C4-2B (cell line): ENCODE results near the gene CDC42SE1.

Experiments used
- ZFX ChIP-seq: fragments of 450-650 bp; IDR thresholded peaks from 2 replicates; pipeline ENCODE4 v1.6.1; 2017
- TF ChIP-seq, protein P1 (sequence below): fragments of 450-650 bp; conservative IDR thresholded peaks from 2 replicates; pipeline ENCODE4 v1.5.1; 2017; ENCODE audit warnings: mild to moderate bottlenecking

DNA sequence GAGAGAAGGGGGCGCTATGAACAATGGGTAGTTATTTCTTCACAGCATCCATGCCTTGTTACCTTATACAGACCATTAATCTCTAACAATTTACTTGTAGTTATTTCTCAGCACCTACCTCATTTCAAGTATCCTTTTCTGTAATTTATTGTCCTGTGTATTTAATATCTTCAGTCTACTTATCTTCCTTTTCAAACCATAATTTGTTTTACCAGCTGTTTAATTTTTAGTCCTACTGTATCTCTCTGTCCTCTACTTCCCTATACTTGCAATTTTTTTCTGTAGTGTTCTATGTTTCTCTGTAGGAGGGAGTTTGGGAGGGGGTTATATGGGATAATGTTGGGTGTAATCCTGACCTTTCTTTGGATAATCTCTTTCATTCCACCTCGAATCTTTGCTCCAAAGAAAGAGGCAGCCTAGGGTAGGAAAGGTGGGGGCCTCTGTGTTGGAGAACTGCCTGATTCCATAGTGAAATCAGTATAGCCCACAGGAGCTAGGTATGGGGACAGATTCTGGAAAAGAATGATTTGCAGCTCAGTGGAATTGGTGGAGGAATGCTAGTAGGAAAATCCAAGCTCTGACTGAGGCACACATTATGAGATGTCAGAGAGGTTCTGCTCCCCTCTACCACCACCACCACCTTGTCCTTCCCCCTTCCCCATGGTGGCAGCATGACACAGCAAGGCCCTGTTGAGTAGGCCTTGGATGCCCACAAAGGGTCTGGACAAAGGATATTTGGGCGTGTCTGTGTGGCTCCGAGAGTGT lies 1.4 kb upstream of the CDC42SE1 start:
- TF ChIP-seq, protein P1, sequence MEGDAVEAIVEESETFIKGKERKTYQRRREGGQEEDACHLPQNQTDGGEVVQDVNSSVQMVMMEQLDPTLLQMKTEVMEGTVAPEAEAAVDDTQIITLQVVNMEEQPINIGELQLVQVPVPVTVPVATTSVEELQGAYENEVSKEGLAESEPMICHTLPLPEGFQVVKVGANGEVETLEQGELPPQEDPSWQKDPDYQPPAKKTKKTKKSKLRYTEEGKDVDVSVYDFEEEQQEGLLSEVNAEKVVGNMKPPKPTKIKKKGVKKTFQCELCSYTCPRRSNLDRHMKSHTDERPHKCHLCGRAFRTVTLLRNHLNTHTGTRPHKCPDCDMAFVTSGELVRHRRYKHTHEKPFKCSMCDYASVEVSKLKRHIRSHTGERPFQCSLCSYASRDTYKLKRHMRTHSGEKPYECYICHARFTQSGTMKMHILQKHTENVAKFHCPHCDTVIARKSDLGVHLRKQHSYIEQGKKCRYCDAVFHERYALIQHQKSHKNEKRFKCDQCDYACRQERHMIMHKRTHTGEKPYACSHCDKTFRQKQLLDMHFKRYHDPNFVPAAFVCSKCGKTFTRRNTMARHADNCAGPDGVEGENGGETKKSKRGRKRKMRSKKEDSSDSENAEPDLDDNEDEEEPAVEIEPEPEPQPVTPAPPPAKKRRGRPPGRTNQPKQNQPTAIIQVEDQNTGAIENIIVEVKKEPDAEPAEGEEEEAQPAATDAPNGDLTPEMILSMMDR = no peak
- no peak for TF ChIP-seq ZFX
